Aorta (tissue), 5 donors: ENCODE results near the gene GRK2. TPM values are rescaled to one million over a fixed set of nuclear protein-coding genes. Genes with fewer than 3 reads are reported as not detected.
"Not testable (repeated sequence)": the region's sequence is repeated elsewhere in the genome, so short reads cannot be mapped to it uniquely, and the experiment has no call there.

ENCODE experiments used
- ATAC-seq: fragments of 200-7000 bp; cut with Tn5 transposase; one replicate; pipeline ENCODE4 v1.9.1; 2022; ENCODE audit warnings: moderate library complexity; ENCODE audit not compliant: low FRiP score
- DNase-seq, 2 donors: peaks; one replicate each; pipeline ENCODE4 v3.0.0-alpha.2; 2020
- H3K27ac ChIP-seq, 2 donors: one replicate each; pipeline ENCODE4 v1.5.1; 2013; ENCODE audit warnings: low read length in 2 of 2, mild to moderate bottlenecking in 2 of 2, moderate library complexity in 2 of 2, control low read depth in 1 of 2, inconsistent platforms in 1 of 2, low read depth in 1 of 2
- H3K27me3 ChIP-seq, 2 donors: one replicate each; pipeline ENCODE4 v1.6.1; 2013; ENCODE audit warnings: control low read depth in 1 of 2, low read length in 1 of 2, mild to moderate bottlenecking in 1 of 2, moderate library complexity in 1 of 2; ENCODE audit not compliant: insufficient read depth in 2 of 2, control insufficient read depth in 1 of 2
- H3K36me3 ChIP-seq, 2 donors: one replicate each; pipeline ENCODE4 v1.6.1; 2013; ENCODE audit warnings: control low read depth in 1 of 2, low read length in 1 of 2, mild to moderate bottlenecking in 1 of 2; ENCODE audit not compliant: insufficient read depth in 2 of 2, control insufficient read depth in 1 of 2
- H3K4me1 ChIP-seq, 2 donors: one replicate each; pipeline ENCODE4 v1.6.1; 2013; ENCODE audit warnings: low read length in 2 of 2, control low read depth in 1 of 2, mild to moderate bottlenecking in 1 of 2, moderate library complexity in 1 of 2; ENCODE audit not compliant: insufficient read depth in 2 of 2, control insufficient read depth in 1 of 2
- H3K4me3 ChIP-seq, 2 donors: one replicate each; pipeline ENCODE4 v1.5.1; 2013; ENCODE audit warnings: low read length in 2 of 2, control low read depth in 1 of 2, mild to moderate bottlenecking in 1 of 2
- H3K9me3 ChIP-seq: one replicate; pipeline ENCODE4 v1.6.1; 2013; ENCODE audit warnings: mild to moderate bottlenecking, low read length; ENCODE audit not compliant: control insufficient read depth
- WGBS, 2 donors: extraction: QIAGEN DNeasy Blood & Tissue Kit; methylation state at CpG; one replicate each; pipeline ENCODE4 v1.1.7; 2013; 5-methylcytosine and 5-hydroxymethylcytosine counted together
- intact Hi-C, 2 donors: fragments of 100-400 bp; cut with DNase I; formaldehyde crosslinking; loops; one replicate each; pipeline versions ENCODE4 v1.14.2 to v1.15.0; 2022
- long read RNA-seq, 2 donors: library from polyadenylated mRNA; unstranded; transcript quantifications; one replicate each; pipeline ENCODE4 v2.0.0, GENCODE V29; 2020 to 2021
- polyA plus RNA-seq, 2 donors: library from polyadenylated mRNA; stranded (reverse); fragments of 200-250 nt; gene quantifications; one replicate each; pipeline ENCODE4 v1.2.3, GENCODE V29; 2013
- total RNA-seq, 2 donors: library from RNA; stranded (reverse); fragmentation: NEBNext Ultra II Directional; extraction: Animal tissue kit (Norgen Biotek cat#: 25700); gene quantifications; one replicate each; pipeline ENCODE4 v1.2.1, GENCODE V29; 2021
- donor health status: healthy with polysubstance abuse.
- donor health status: Bipolar disorder and iron deficiency.
- donor health status: DM: no; HTN: no; CAD: no.
- donor health status: DM: no; HTN: no; CAD: no.
- donor health status: DM: yes; HTN: yes; CAD: no.

Gene GRK2
- total RNA-seq (10 to 100 TPM; 53.8 to 77.6 TPM), polyA plus RNA-seq (10 to 100 TPM; 29.3 to 53.6 TPM)
- long read RNA-seq, donor 1, partial matches to known transcripts = 25 of 45 reads
- long read RNA-seq, donor 1, other reads (novel, unspliced or antisense) = 16 of 45 reads
- long read RNA-seq, donor 2, transcript GRK2-201 (21 exons, 3,466 nt) = major isoform, 42 of 85 reads
- long read RNA-seq, donor 2, partial matches to known transcripts = 14 of 85 reads
- long read RNA-seq, donor 2, other reads (novel, unspliced or antisense) = 29 of 85 reads

DNA sequence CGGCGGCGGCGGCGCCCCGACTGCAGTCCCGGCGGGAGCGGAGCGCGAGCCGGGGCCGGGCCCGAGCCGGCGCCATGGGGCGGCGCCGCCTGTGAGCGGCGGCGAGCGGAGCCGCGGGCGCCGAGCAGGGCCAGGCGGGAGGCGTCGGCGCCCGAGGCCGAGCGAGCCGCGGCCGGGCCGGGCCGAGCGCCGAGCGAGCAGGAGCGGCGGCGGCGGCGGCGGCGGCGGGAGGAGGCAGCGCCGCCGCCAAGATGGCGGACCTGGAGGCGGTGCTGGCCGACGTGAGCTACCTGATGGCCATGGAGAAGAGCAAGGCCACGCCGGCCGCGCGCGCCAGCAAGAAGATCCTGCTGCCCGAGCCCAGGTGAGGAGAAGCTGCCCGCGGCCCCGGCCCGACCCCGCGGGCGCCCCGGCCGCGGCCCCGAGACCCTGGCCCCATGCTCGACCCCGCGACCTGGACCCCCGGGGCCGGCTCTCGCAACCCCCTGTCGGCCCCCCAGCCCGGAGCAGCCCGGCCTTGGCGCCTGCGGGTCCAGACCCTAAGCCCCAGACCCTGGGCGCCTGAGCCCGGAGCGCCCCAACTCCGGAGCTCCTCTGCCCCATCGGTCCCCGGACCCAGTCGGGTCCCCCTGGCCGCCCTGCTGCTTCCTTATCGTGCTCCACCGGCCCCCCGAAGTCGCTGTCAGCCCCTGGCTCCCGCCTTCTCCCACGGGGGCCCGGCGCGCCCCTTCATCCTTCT, at the start of gene GRK2:
TSS of gene GRK2 (plus strand) at position 25 of the 739 bp plus-strand sequence. CDS start at position 252, 227 bp downstream.
- DNase-seq = peak; percentile 75 to 85
- Histone ChIP-seq H3K4me3 (peak within 1 kb of the TSS; percentile 75 to 81), H3K4me1 (no peaks in the 10 kb centered on the region), H3K27me3 (no peaks in the 10 kb centered on the region), H3K27ac (peak within 1 kb of the TSS in 1 of 2 donors; percentile 58), H3K36me3 (no peaks in the 10 kb centered on the region), H3K9me3 (no peaks in the 10 kb centered on the region)
- intact Hi-C loops = loop anchor here in 1 of 2 donors (1.0 kb wide), 1 partner anchor 51 kb away; no protein-coding TSS in a partner anchor
- WGBS, 2 donors = 1% methylated on average over 40 to 103 of the region's 103 CpGs
- ATAC-seq = no peak

GRCh38 chr11:67227726-67228125, 38.5 kb upstream of the GRK2 start:
- no peaks in the 10 kb centered on the region for H3K4me1 ChIP-seq
- no peak overlapping the region for H3K4me3 ChIP-seq
- intact Hi-C loops = no loop called here
- WGBS, 2 donors = 89% methylated on average over 8 of the region's 8 CpGs
- H3K27me3 ChIP-seq = no peaks in the 10 kb centered on the region
- H3K9me3 ChIP-seq = no peaks in the 10 kb centered on the region
- DNase-seq = no peak
- no peak overlapping the region for H3K27ac ChIP-seq
- peaks cover 0 to 4% of the 10 kb centered on the region in 2 donors for H3K36me3 ChIP-seq
- no peak for ATAC-seq

DNA sequence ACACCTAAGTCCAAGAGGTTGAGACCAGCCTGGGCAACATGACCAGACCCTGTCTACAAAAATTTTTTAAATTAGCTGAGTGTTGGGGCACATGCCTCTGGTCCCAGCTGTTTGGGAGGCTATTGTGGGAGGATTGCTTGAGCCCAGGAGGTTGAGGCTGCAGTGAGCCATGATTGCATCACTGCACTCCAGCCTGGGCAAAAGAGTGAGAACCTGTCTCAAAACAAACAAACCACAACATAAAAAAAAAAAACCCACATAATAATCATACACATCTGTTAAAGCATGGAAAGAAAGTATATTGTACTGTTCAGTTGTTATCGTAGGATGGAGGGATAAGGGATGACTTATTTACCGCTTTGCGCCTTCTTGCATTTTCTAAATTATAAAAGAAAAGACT, 35.9 kb upstream of the GRK2 start:
- 97% methylated on average over 3 of the region's 3 CpGs for WGBS, 2 donors

DNA sequence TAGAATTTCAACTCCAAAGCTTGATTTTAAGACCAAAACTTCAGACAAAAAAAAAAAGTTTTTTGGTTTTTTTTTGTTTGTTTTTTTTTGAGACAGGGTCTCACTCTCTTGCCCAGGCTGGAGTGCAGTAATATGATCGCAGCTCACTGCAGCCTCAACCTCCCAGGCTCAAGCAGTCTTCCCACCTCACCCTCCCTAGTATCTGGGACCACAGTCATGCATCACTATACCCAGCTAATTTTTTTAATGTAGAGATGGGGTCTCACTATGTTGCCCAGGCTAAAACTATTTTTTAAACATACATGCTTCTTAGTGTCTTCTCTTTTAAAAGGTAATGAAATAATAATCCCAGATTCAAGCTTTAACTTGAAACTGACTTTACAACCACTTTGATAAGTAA, 35.4 kb upstream of the GRK2 start:
- DNase-seq (no peak), ATAC-seq (no peak)
- H3K4me3 ChIP-seq = no peak overlapping the region
- no peaks in the 10 kb centered on the region for H3K4me1 ChIP-seq
- H3K9me3 ChIP-seq = no peaks in the 10 kb centered on the region
- no peaks in the 10 kb centered on the region for H3K27me3 ChIP-seq
- intact Hi-C loops = loop anchor here in 1 of 2 donors (10.0 kb wide), 1 partner anchor 106 kb away; no protein-coding TSS in a partner anchor
- WGBS, 2 donors = 91 to 96% methylated on average over 1 of the region's 1 CpG
- H3K36me3 ChIP-seq = peaks cover 0 to 4% of the 10 kb centered on the region in 2 donors
- no peak overlapping the region for H3K27ac ChIP-seq

More for the DNA sequence above, 35.9 kb upstream of the GRK2 start:
- H3K4me3 ChIP-seq = no peak overlapping the region
- no peaks in the 10 kb centered on the region for H3K4me1 ChIP-seq
- no peaks in the 10 kb centered on the region for H3K9me3 ChIP-seq
- intact Hi-C loops = loop anchor here in 1 of 2 donors (10.0 kb wide), 1 partner anchor 106 kb away; no protein-coding TSS in a partner anchor
- no peak overlapping the region for H3K27ac ChIP-seq
- ATAC-seq (no peak), DNase-seq (no peak)
- no peaks in the 10 kb centered on the region for H3K27me3 ChIP-seq
- peaks cover 0 to 4% of the 10 kb centered on the region in 2 donors for H3K36me3 ChIP-seq

- H3K27ac ChIP-seq = no peak overlapping the region
- no peak overlapping the region for H3K4me3 ChIP-seq
- no peaks in the 10 kb centered on the region for H3K4me1 ChIP-seq
- ATAC-seq (no peak), DNase-seq (no peak)
- no peaks in the 10 kb centered on the region for H3K9me3 ChIP-seq
- no peaks in the 10 kb centered on the region for H3K27me3 ChIP-seq
- peaks cover 0 to 4% of the 10 kb centered on the region in 2 donors for H3K36me3 ChIP-seq
- intact Hi-C loops = loop anchor here in 1 of 2 donors (10.0 kb wide), 1 partner anchor 109 kb away; no protein-coding TSS in a partner anchor
- WGBS, 2 donors = 76% methylated on average over 7 of the region's 7 CpGs
These were observed 32.6 kb upstream of the GRK2 start for GRCh38 chr11:67233584-67234190.

DNA sequence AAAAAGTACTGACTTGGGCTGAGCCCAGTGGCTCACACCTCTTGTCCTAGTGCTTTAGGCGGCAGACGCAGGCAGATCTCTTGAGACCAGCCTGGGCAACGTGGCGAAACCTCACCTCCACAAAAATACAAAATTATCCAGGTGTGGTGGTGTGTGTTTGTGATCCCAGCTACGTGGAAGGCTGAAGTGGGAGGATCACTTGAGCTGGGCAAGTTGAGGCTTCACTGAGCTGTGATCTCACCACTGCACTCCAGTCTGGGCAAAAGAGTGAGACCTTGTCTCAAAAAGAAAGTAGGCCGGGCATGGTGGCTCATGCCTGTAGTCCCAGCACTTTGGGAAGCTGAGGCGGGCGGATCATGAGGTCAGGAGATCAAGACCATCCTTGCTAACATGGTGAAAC, 31.7 kb upstream of the GRK2 start:
- WGBS, 2 donors = 93 to 94% methylated on average over 8 of the region's 8 CpGs
- DNase-seq, H3K9me3 ChIP-seq, H3K36me3 ChIP-seq, H3K27me3 ChIP-seq, H3K27ac ChIP-seq, ATAC-seq, H3K4me1 ChIP-seq, H3K4me3 ChIP-seq: not testable (repeated sequence)
- intact Hi-C loops = loop anchor here in 1 of 2 donors (10.0 kb wide), 1 partner anchor 110 kb away; no protein-coding TSS in a partner anchor

- intact Hi-C loops = loop anchor here in 1 of 2 donors (10.0 kb wide), 1 partner anchor 113 kb away; no protein-coding TSS in a partner anchor
- no peak overlapping the region for H3K27ac ChIP-seq
- H3K4me1 ChIP-seq = peaks cover 1 to 3% of the 10 kb centered on the region in 2 donors
- H3K4me3 ChIP-seq = no peak overlapping the region
- ATAC-seq (no peak), DNase-seq (no peak)
- no peaks in the 10 kb centered on the region for H3K36me3 ChIP-seq
- H3K9me3 ChIP-seq = no peaks in the 10 kb centered on the region
- 99 to 100% methylated on average over 1 of the region's 1 CpG for WGBS, 2 donors
- H3K27me3 ChIP-seq = no peaks in the 10 kb centered on the region
These were observed 28.7 kb upstream of the GRK2 start for GRCh38 chr11:67237574-67237973.

DNA sequence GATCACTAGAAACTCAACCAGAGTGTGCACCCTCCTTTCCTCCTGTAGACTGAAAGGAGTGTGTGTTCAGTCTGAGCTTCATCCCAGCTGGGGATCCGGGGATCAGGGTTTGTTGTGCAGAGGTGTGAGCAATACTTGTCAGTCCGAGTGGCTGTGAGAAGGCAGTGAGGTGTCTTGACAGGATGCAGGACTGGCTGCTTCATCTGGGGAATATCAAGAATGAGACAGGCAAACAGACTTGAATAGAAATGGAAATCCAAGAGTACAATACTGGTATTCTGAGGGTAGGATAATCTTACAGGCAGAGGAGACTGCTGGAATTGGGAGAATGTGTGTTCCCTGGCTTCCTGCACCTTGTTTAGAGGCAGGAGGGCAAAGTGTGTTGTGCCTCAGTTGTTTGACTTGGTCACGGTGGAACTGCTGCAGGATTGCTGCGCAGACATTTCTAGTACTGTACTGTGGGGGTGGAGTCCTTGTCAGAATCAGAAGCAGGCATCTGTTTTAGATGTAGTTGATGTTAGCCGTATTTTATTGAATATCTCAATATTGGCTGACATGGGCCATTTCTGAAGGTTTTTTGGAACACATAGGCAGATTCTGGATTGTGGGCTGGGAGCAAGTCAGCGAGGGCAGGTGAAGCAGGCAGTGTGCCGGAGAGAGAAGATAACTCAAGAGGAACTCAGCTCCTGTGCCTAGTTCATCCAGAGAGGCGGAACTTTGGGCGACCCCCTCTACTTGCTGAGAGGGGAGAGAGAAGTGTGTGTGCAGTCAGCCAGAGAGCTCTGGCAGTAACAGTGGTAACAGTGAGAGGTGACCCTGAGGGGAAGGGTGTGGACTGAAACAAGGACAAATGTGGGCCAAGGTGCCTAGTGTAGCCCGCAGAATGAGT, 27.1 kb upstream of the GRK2 start:
- ATAC-seq = no peak
- intact Hi-C loops = loop anchor here in 1 of 2 donors (10.0 kb wide), 1 partner anchor 114 kb away; no protein-coding TSS in a partner anchor
- H3K27me3 ChIP-seq = no peaks in the 10 kb centered on the region
- H3K36me3 ChIP-seq = no peaks in the 10 kb centered on the region
- no peak for DNase-seq
- peaks cover 1 to 3% of the 10 kb centered on the region in 2 donors for H3K4me1 ChIP-seq
- 10 to 13% methylated on average over 10 of the region's 10 CpGs for WGBS, 2 donors
- no peaks in the 10 kb centered on the region for H3K9me3 ChIP-seq
- H3K27ac ChIP-seq = peak overlapping the region in 1 of 2 donors; percentile 85
- H3K4me3 ChIP-seq = no peak overlapping the region
